Measurements from ENCODE around the gene PSG4. TPM values are rescaled to one million over a fixed set of nuclear protein-coding genes. Genes with fewer than 3 reads are reported as not detected.
"Not testable (repeated sequence)": the region's sequence is repeated elsewhere in the genome, so short reads cannot be mapped to it uniquely, and the experiment has no call there.

The PSG4 gene
- total and polyA plus RNA-seq, 2 of the 13 experiments (the other 11 are each of a cell fraction or from before 2014, with no cell fraction given), result not detected

DNA sequence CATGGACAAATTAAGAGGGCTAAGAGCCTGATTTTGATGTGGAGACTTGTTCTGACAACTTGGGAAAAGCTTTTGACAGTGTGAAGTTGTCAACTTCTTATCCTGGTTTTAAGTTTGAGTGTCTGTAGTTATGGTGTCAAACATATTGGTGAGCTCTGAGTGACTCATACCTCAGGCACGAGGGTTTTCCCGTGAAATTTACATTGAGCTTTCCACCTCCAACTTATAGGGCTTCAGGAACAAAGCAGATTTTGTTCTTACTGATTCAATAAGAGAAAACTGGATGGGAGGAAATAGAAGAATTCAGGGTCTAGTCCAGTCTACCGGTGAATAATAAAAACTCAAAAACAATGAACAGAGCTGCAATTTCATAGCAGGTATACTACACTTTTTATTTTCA lies 30.2 kb upstream of the PSG4 start:
- H3K9ac ChIP-seq (ENCODE audit: insufficient read depth, low read depth, low read length); H3K4me3 ChIP-seq (replicated peaks in 1 of 3; ENCODE audit: insufficient read depth in 1 of 3, low read depth in 2 of 3, low read length in 3 of 3); in situ Hi-C loops (cut with HindIII; ENCODE audit: extremely low pct_ligation_motif_present, low pct_unique_long_range_greater_than_20kb); FAIRE-seq; H3K4me1 ChIP-seq (ENCODE audit: insufficient read depth, low read length); H3K79me2 ChIP-seq (ENCODE audit: insufficient read depth, low read length); H3K27ac ChIP-seq (ENCODE audit: extremely low read length, insufficient read depth, low read length); H2AFZ ChIP-seq (ENCODE audit: low read length); DNase-seq (ENCODE audit: low spot score); H3K4me2 ChIP-seq (ENCODE audit: low read depth, low read length); H3K9me3 ChIP-seq (ENCODE audit: low read length); H4K20me1 ChIP-seq (ENCODE audit: insufficient read depth, low read length); POLR2A ChIA-PET; H3K27me3 ChIP-seq (ENCODE audit: control insufficient read depth in 1 of 2, insufficient read depth in 2 of 2, low read length in 2 of 2); intact Hi-C loops (cut with micrococcal nuclease; ENCODE audit: unreplicated experiment); CTCF ChIA-PET (ENCODE audit: low intra/inter-chr PET ratio, low total read pairs); ATAC-seq; BruUV-seq (replicated peaks); H3K36me3 ChIP-seq (replicated peaks in 1 of 2; ENCODE audit: control insufficient read depth in 1 of 2, insufficient read depth in 2 of 2, low read length in 2 of 2): not testable (repeated sequence)
- WGBS (ENCODE audit: low lambda C conversion rate), result 24% methylated on average over 3 of the region's 3 CpGs

DNA sequence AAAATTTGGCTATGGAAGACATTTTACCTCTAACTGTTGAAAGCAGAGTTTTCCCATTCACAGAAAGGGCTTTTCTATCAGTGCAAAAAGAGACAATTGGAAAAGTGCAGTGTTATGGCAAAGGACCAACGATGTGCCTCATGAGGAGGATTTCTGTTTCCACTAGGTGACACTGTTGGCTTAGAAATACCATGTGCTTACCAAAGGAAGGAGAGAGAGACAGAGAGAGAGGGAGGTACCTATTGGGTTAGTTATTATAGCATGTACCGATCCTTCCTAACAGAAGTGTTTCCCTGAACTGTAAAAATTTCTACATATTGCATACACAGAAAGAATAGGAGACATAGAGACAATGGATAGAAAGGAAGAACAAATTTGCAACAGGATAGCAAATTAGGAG lies 23.9 kb upstream of the PSG4 start:
- ATAC-seq (peak; percentile 48; the same call in 1 of the 3 replicates), DNase-seq (ENCODE audit: low spot score) (peak; percentile 25), FAIRE-seq (no peak)
- no peak overlapping the region for H3K27ac ChIP-seq (ENCODE audit: extremely low read length, insufficient read depth, low read length)
- no TSS peak for BruUV-seq (replicated peaks)
- H3K79me2 ChIP-seq (ENCODE audit: insufficient read depth, low read length), result no peaks in the 10 kb centered on the region
- ChIA-PET CTCF (ENCODE audit: low intra/inter-chr PET ratio, low total read pairs) (interaction anchor here (1.3 kb wide), 1 partner anchor 42 kb away, joined by 6 read pairs; no protein-coding TSS in a partner anchor), POLR2A (no interaction called here)
- H3K36me3 ChIP-seq (replicated peaks in 1 of 2; ENCODE audit: control insufficient read depth in 1 of 2, insufficient read depth in 2 of 2, low read length in 2 of 2), result no peaks in the 10 kb centered on the region
- no peak overlapping the region for H3K4me2 ChIP-seq (ENCODE audit: low read depth, low read length)
- H4K20me1 ChIP-seq (ENCODE audit: insufficient read depth, low read length), result no peaks in the 10 kb centered on the region
- in situ Hi-C loops (cut with HindIII; ENCODE audit: extremely low pct_ligation_motif_present, low pct_unique_long_range_greater_than_20kb) (no loop called here), intact Hi-C loops (cut with micrococcal nuclease; ENCODE audit: unreplicated experiment) (no loop called here)
- no peak overlapping the region for H3K4me3 ChIP-seq (replicated peaks in 1 of 3; ENCODE audit: insufficient read depth in 1 of 3, low read depth in 2 of 3, low read length in 3 of 3)
- WGBS (ENCODE audit: low lambda C conversion rate), result 0% methylated on average over 2 of the region's 2 CpGs
- H3K27me3 ChIP-seq (ENCODE audit: control insufficient read depth in 1 of 2, insufficient read depth in 2 of 2, low read length in 2 of 2), result no peaks in the 10 kb centered on the region
- H3K4me1 ChIP-seq (ENCODE audit: insufficient read depth, low read length), result no peaks in the 10 kb centered on the region
- no peak overlapping the region for H2AFZ ChIP-seq (ENCODE audit: low read length)
- no peak overlapping the region for H3K9ac ChIP-seq (ENCODE audit: insufficient read depth, low read depth, low read length)
- H3K9me3 ChIP-seq (ENCODE audit: low read length), result no peaks in the 10 kb centered on the region
- TF ChIP-seq JARID2 (CRISPR knock-in tag; IDR thresholded peaks at IDR 0.05; ENCODE audit: insufficient replicate concordance) (no peak), ZNF34 (CRISPR knock-in tag; IDR thresholded peaks at IDR 0.05; ENCODE audit: borderline replicate concordance) (no peak), NCOR1 (IDR thresholded peaks at IDR 0.05; ENCODE audit: borderline replicate concordance, low read length) (no peak), FOSL2 (CRISPR knock-in tag; IDR thresholded peaks at IDR 0.05) (no peak), KLF11 (CRISPR knock-in tag; IDR thresholded peaks at IDR 0.05) (no peak), CENPT (CRISPR knock-in tag; IDR thresholded peaks at IDR 0.05; ENCODE audit: low read depth) (no peak), ZNF713 (CRISPR knock-in tag; IDR thresholded peaks at IDR 0.05) (no peak), ZNF292 (CRISPR knock-in tag; IDR thresholded peaks at IDR 0.05; ENCODE audit: borderline replicate concordance, low read depth) (no peak), ZSCAN22 (CRISPR knock-in tag; IDR thresholded peaks at IDR 0.05) (no peak), MTA1 (CRISPR knock-in tag; IDR thresholded peaks at IDR 0.05; ENCODE audit: borderline replicate concordance) (no peak), SMC3 (IDR thresholded peaks at IDR 0.05; ENCODE audit: low read length) (peak; percentile 36; the same call in 1 of the 2 replicates), ZNF619 (CRISPR knock-in tag; IDR thresholded peaks at IDR 0.05) (no peak)
- TF ChIP-seq, protein P1, sequence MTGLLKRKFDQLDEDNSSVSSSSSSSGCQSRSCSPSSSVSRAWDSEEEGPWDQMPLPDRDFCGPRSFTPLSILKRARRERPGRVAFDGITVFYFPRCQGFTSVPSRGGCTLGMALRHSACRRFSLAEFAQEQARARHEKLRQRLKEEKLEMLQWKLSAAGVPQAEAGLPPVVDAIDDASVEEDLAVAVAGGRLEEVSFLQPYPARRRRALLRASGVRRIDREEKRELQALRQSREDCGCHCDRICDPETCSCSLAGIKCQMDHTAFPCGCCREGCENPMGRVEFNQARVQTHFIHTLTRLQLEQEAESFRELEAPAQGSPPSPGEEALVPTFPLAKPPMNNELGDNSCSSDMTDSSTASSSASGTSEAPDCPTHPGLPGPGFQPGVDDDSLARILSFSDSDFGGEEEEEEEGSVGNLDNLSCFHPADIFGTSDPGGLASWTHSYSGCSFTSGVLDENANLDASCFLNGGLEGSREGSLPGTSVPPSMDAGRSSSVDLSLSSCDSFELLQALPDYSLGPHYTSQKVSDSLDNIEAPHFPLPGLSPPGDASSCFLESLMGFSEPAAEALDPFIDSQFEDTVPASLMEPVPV (CRISPR knock-in tag; IDR thresholded peaks at IDR 0.05), result no peak
- TF ChIP-seq, protein P2, sequence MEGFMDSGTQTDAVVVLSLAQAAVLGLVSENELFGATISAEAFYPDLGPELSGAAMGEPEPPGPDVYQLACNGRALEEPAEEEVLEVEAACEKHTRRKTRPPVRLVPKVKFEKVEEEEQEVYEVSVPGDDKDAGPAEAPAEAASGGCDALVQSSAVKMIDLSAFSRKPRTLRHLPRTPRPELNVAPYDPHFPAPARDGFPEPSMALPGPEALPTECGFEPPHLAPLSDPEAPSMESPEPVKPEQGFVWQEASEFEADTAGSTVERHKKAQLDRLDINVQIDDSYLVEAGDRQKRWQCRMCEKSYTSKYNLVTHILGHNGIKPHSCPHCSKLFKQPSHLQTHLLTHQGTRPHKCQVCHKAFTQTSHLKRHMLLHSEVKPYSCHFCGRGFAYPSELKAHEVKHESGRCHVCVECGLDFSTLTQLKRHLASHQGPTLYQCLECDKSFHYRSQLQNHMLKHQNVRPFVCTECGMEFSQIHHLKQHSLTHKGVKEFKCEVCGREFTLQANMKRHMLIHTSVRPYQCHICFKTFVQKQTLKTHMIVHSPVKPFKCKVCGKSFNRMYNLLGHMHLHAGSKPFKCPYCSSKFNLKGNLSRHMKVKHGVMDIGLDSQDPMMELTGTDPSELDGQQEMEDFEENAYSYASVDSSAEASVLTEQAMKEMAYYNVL (CRISPR knock-in tag; IDR thresholded peaks at IDR 0.05; ENCODE audit: borderline replicate concordance), result no peak
- TF ChIP-seq, protein P3, sequence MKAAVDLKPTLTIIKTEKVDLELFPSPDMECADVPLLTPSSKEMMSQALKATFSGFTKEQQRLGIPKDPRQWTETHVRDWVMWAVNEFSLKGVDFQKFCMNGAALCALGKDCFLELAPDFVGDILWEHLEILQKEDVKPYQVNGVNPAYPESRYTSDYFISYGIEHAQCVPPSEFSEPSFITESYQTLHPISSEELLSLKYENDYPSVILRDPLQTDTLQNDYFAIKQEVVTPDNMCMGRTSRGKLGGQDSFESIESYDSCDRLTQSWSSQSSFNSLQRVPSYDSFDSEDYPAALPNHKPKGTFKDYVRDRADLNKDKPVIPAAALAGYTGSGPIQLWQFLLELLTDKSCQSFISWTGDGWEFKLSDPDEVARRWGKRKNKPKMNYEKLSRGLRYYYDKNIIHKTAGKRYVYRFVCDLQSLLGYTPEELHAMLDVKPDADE (CRISPR knock-in tag; IDR thresholded peaks at IDR 0.05), result no peak
